Lung microvascular endothelial cell (primary cell): Measurements from ENCODE around the gene TLCD2. TPM values are rescaled to one million over a fixed set of nuclear protein-coding genes. Genes with fewer than 3 reads are reported as not detected.
"Not testable (repeated sequence)": the region's sequence is repeated elsewhere in the genome, so short reads cannot be mapped to it uniquely, and the experiment has no call there.

Source experiments
- DNase-seq, 2 donors: peaks; one replicate each; pipeline versions ENCODE4 v3.0.0 to v3.0.0-alpha.2; 2010; ENCODE audit warnings: low read depth in 2 of 2
- total RNA-seq: library from RNA; depleted of rRNA; stranded (reverse); fragments of >200 nt; gene quantifications from 2 replicates; pipeline ENCODE4 v1.2.1, GENCODE V29; 2014

TLCD2 gene
- total RNA-seq, 1 donor from 2014 or later: 1.2 TPM

- DNase-seq: no peak
Measured at GRCh38 chr17:1693339-1693738, 16.8 kb downstream of the TLCD2 start.

- no peak for DNase-seq
Measured at GRCh38 chr17:1690544-1691221, 19.5 kb downstream of the TLCD2 start.

- DNase-seq: not testable (repeated sequence)
Measured at GRCh38 chr17:1688405-1688804, 21.8 kb downstream of the TLCD2 start.

- no peak for DNase-seq
Measured at GRCh38 chr17:1686086-1686485, 24.1 kb downstream of the TLCD2 start.

- peak; percentile 98 to 99 for DNase-seq
Measured at GRCh38 chr17:1684378-1685189, 25.6 kb downstream of the TLCD2 start, which contains the start of gene PRPF8. Gene PRPF8 (minus strand): TSS chr17:1684867. CDS start chr17:1684571, 296 bp downstream.

- no peak for DNase-seq
Measured at GRCh38 chr17:1683459-1683858, 26.7 kb downstream of the TLCD2 start.

GRCh38 chr17:1676401-1676800 is 33.8 kb downstream of the TLCD2 start:
- DNase-seq: no peak

- peak in 1 of 2 donors; percentile 79 for DNase-seq
Measured at GRCh38 chr17:1673041-1673785, 37.0 kb downstream of the TLCD2 start.

GRCh38 chr17:1663934-1664333 is 46.2 kb downstream of the TLCD2 start:
- DNase-seq: not testable (repeated sequence)

GRCh38 chr17:1661045-1661444 is 49.1 kb downstream of the TLCD2 start:
- no peak for DNase-seq

GRCh38 chr17:1658100-1658499 is 52.1 kb downstream of the TLCD2 start:
- DNase-seq: no peak

GRCh38 chr17:1653735-1654134 is 56.4 kb downstream of the TLCD2 start:
- no peak for DNase-seq

GRCh38 chr17:1652794-1653193 is 57.4 kb downstream of the TLCD2 start:
- not testable (repeated sequence) for DNase-seq

Other genes with a start within 250 kb of the TLCD2 start
- 113 and 134 TPM in 2 replicates for gene MYO1C, start 217.7 kb downstream of the TLCD2 start, total RNA-seq
- 47.3 and 47.8 TPM in 2 replicates for gene INPP5K, start 193.8 kb downstream of the TLCD2 start, total RNA-seq
- gene PITPNA, start 147.6 kb downstream of the TLCD2 start, total RNA-seq: 14.6 and 17.1 TPM in 2 replicates
- gene SLC43A2, start 81.5 kb downstream of the TLCD2 start, total RNA-seq: 10.9 and 28.2 TPM in 2 replicates
- 68.0 and 92.1 TPM in 2 replicates for gene SCARF1, start 64.6 kb downstream of the TLCD2 start, total RNA-seq
- gene RILP, start 60.5 kb downstream of the TLCD2 start, total RNA-seq: 10.5 and 12.5 TPM in 2 replicates
- 63.5 and 69.5 TPM in 2 replicates for gene PRPF8, start 25.5 kb downstream of the TLCD2 start, total RNA-seq
- gene WDR81, start 14.3 kb upstream of the TLCD2 start, total RNA-seq: 8.3 and 12.7 TPM in 2 replicates
- gene SERPINF2, start 32.5 kb upstream of the TLCD2 start, total RNA-seq: under 0.01 TPM in 1 of 2 replicates, not detected in the other
- gene SERPINF1, start 51.7 kb upstream of the TLCD2 start, total RNA-seq: not detected in 2 replicates
- gene SMYD4, start 119.5 kb upstream of the TLCD2 start, total RNA-seq: 5.7 and 9.5 TPM in 2 replicates
- gene RPA1, start 119.6 kb upstream of the TLCD2 start, total RNA-seq: 18.3 and 19.0 TPM in 2 replicates